Astrocyte (in vitro differentiated cells and primary cell): ENCODE results near the gene PDZD2.

Experiments
- CTCF ChIP-seq: IDR thresholded peaks from 2 replicates; pipeline ENCODE4 v1.5.1; 2011; ENCODE audit warnings: low read depth, mild to moderate bottlenecking, inconsistent platforms, low read length, moderate library complexity; ENCODE audit not compliant: insufficient read depth
- EZH2 ChIP-seq: IDR thresholded peaks from 2 replicates; pipeline ENCODE4 v1.6.1; 2012; ENCODE audit warnings: mild to moderate bottlenecking, low read length, inconsistent platforms; ENCODE audit not compliant: insufficient read depth

- TF ChIP-seq CTCF (no peak), EZH2 (no peak)
Observed at GRCh38 chr5:32143617-32144377, 504.9 kb downstream of the PDZD2 start.
